ENCODE results near the gene TNFAIP8.

TNFAIP8 gene

DNA sequence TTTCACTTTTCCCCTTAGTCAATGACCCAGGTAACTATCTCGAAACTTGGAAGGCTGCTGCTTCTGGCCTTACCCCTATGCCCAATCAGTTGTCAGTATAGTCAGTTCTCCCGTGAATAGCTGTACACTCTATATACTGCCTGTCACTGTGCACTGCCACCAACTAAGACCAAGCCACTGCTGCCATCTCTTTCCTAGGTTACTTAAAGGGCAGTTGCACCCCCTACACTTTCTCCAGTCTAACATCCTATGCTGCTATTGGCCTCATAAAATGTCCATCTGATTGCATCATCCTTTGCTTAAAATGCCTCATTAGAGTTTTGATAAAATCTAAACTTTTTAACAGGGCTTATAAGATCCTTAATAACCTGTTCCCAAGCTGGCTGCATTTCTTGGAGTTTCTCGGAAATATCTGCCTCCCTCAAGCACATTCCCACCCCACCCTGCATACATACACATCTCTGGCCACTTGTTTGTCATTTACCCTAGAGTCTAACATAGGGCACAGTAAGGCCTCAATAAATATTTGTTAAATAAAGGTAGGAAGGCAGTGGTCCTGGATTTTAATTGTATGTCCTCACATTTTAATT lies 32.8 kb upstream of the TNFAIP8 start:
- H3K4me3 ChIP-seq (ENCODE audit: low read length) = no peak overlapping the region
- no peaks in the 10 kb centered on the region for H3K36me3 ChIP-seq (ENCODE audit: control insufficient read depth, low read length)
- no peaks in the 10 kb centered on the region for H3K9me3 ChIP-seq (ENCODE audit: control insufficient read depth, insufficient read depth, low read length)
- no peak overlapping the region for H3K27ac ChIP-seq (ENCODE audit: low read depth, low read length)
- H4K20me1 ChIP-seq (ENCODE audit: control insufficient read depth, insufficient read depth, low read depth, low read length) = no peaks in the 10 kb centered on the region
- peaks cover 60% of the 10 kb centered on the region for H3K4me1 ChIP-seq (ENCODE audit: control insufficient read depth, low read length)
- no peaks in the 10 kb centered on the region for H3K79me2 ChIP-seq (ENCODE audit: control insufficient read depth, low read length)
- H3K9me2 ChIP-seq (replicated peaks; ENCODE audit: control insufficient read depth, low read length) = no peaks in the 10 kb centered on the region
- TF ChIP-seq, protein P1, sequence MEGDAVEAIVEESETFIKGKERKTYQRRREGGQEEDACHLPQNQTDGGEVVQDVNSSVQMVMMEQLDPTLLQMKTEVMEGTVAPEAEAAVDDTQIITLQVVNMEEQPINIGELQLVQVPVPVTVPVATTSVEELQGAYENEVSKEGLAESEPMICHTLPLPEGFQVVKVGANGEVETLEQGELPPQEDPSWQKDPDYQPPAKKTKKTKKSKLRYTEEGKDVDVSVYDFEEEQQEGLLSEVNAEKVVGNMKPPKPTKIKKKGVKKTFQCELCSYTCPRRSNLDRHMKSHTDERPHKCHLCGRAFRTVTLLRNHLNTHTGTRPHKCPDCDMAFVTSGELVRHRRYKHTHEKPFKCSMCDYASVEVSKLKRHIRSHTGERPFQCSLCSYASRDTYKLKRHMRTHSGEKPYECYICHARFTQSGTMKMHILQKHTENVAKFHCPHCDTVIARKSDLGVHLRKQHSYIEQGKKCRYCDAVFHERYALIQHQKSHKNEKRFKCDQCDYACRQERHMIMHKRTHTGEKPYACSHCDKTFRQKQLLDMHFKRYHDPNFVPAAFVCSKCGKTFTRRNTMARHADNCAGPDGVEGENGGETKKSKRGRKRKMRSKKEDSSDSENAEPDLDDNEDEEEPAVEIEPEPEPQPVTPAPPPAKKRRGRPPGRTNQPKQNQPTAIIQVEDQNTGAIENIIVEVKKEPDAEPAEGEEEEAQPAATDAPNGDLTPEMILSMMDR (IDR thresholded peaks at IDR 0.05; ENCODE audit: low read depth, low read length, poor library complexity, severe bottlenecking) = no peak
- no peak for TF ChIP-seq EZH2phosphoT487 (IDR thresholded peaks at IDR 0.05; ENCODE audit: borderline replicate concordance, low read length)
- H3K27me3 ChIP-seq (ENCODE audit: control insufficient read depth, low read length) = no peaks in the 10 kb centered on the region
- H3K4me2 ChIP-seq (ENCODE audit: low read length) = no peak overlapping the region
- peaks cover under 1% of the 10 kb centered on the region for H3F3A ChIP-seq (ENCODE audit: control insufficient read depth, insufficient read depth)

DNA sequence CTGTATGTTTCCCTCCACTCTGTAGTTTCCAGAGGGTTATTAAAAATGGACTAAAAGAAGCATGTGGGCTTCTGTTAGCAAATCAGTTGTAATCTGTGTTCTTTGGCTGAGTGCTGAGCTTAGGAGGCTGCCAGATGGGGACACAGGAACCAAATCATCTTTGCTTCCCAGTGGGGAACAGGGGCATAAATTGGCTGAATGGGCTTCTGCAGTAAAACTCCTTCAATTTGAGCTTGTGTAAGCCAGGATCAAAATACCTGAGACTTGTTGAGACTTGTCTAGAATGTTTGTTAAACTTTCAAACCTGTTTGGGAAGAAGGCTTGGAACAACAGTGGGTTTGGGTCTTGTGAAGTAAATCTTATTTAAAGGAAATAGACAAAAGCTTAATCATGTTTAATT lies 32.2 kb upstream of the TNFAIP8 start:
- no peaks in the 10 kb centered on the region for H3K9me2 ChIP-seq (replicated peaks; ENCODE audit: control insufficient read depth, low read length)
- 0 out of 2 replicates have a peak overlapping the region, but pooled peaks have one; percentile 0 for H3K4me2 ChIP-seq (ENCODE audit: low read length)

DNA sequence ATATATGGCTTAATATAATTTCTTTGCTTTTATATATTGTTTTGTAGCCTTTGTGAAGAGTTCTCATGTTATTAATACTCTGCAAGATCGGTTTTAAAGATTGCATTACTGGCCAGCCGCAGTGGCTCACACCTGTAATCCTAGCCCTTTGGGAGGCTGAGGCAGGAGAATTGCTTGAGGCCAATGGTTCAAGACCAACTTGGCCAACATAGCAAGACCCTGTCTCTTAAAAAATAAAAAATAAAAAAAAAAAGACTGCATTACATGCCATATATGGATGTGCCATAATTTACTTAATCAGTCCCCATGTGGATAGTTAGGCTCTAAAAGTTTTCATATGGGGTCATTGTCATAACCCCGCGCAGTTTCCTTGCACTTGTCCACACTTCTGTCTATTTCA lies 31.0 kb upstream of the TNFAIP8 start:
- TF ChIP-seq, protein P1 (IDR thresholded peaks at IDR 0.05; ENCODE audit: low read depth, low read length, poor library complexity, severe bottlenecking) = no peak
- no peak for TF ChIP-seq EZH2phosphoT487 (IDR thresholded peaks at IDR 0.05; ENCODE audit: borderline replicate concordance, low read length)
- Histone ChIP-seq H3K27me3 (ENCODE audit: control insufficient read depth, low read length) (no peaks in the 10 kb centered on the region), H3K27ac (ENCODE audit: low read depth, low read length) (no peak overlapping the region), H3K4me1 (ENCODE audit: control insufficient read depth, low read length) (peaks cover 42% of the 10 kb centered on the region), H3K4me3 (ENCODE audit: low read length) (no peak overlapping the region), H3K36me3 (ENCODE audit: control insufficient read depth, low read length) (no peaks in the 10 kb centered on the region), H3K79me2 (ENCODE audit: control insufficient read depth, low read length) (no peaks in the 10 kb centered on the region), H3K9me2 (replicated peaks; ENCODE audit: control insufficient read depth, low read length) (no peaks in the 10 kb centered on the region), H3K9me3 (ENCODE audit: control insufficient read depth, insufficient read depth, low read length) (no peaks in the 10 kb centered on the region), H3K4me2 (ENCODE audit: low read length) (no peak overlapping the region), H4K20me1 (ENCODE audit: control insufficient read depth, insufficient read depth, low read depth, low read length) (no peaks in the 10 kb centered on the region), H3F3A (ENCODE audit: control insufficient read depth, insufficient read depth) (peaks cover 4% of the 10 kb centered on the region)

More for the DNA sequence above, 32.2 kb upstream of the TNFAIP8 start:
- Histone ChIP-seq H3K36me3 (ENCODE audit: control insufficient read depth, low read length) (no peaks in the 10 kb centered on the region), H3K9me3 (ENCODE audit: control insufficient read depth, insufficient read depth, low read length) (no peaks in the 10 kb centered on the region), H4K20me1 (ENCODE audit: control insufficient read depth, insufficient read depth, low read depth, low read length) (no peaks in the 10 kb centered on the region), H3K27ac (ENCODE audit: low read depth, low read length) (no peak overlapping the region), H3F3A (ENCODE audit: control insufficient read depth, insufficient read depth) (peaks cover 4% of the 10 kb centered on the region), H3K4me3 (ENCODE audit: low read length) (no peak overlapping the region), H3K27me3 (ENCODE audit: control insufficient read depth, low read length) (no peaks in the 10 kb centered on the region), H3K79me2 (ENCODE audit: control insufficient read depth, low read length) (no peaks in the 10 kb centered on the region), H3K4me1 (ENCODE audit: control insufficient read depth, low read length) (peaks cover 54% of the 10 kb centered on the region)
- TF ChIP-seq, protein P1 (IDR thresholded peaks at IDR 0.05; ENCODE audit: low read depth, low read length, poor library complexity, severe bottlenecking) = no peak
- no peak for TF ChIP-seq EZH2phosphoT487 (IDR thresholded peaks at IDR 0.05; ENCODE audit: borderline replicate concordance, low read length)

All from DOHH2 (cell line).